HEK293T (cell line): Measurements from ENCODE around the gene ARID2.

ENCODE experiments used
- BHLHE40 ChIP-seq: fragments of 450-650 bp; IDR thresholded peaks from 2 replicates; pipeline ENCODE4 v1.6.1; 2016; ENCODE audit warnings: mild to moderate bottlenecking, moderate library complexity, borderline replicate concordance
- CTBP1 ChIP-seq: fragments of 450-650 bp; IDR thresholded peaks from 2 replicates; pipeline ENCODE4 v1.6.1; 2016; ENCODE audit warnings: borderline replicate concordance
- ELF4 ChIP-seq: fragments of 450-650 bp; IDR thresholded peaks from 2 replicates; pipeline ENCODE4 v1.6.1; 2017; ENCODE audit warnings: antibody characterized with exemption
- FOXA1 ChIP-seq: fragments of 450-650 bp; IDR thresholded peaks from 2 replicates; pipeline ENCODE4 v1.6.1; 2016; ENCODE audit warnings: mild to moderate bottlenecking
- FOXM1 ChIP-seq: fragments of 450-650 bp; IDR thresholded peaks from 2 replicates; pipeline ENCODE4 v1.6.1; 2017; ENCODE audit warnings: mild to moderate bottlenecking, borderline replicate concordance
- LEF1 ChIP-seq: fragments of 450-650 bp; IDR thresholded peaks from 2 replicates; pipeline ENCODE4 v1.6.1; 2017; ENCODE audit warnings: mild to moderate bottlenecking, borderline replicate concordance
- PKNOX1 ChIP-seq: fragments of 450-650 bp; IDR thresholded peaks from 2 replicates; pipeline ENCODE4 v1.6.1; 2016
- SP1 ChIP-seq: fragments of 450-650 bp; IDR thresholded peaks from 2 replicates; pipeline ENCODE4 v1.6.1; 2017
- SUZ12 ChIP-seq: fragments of 450-650 bp; IDR thresholded peaks from 2 replicates; pipeline ENCODE4 v1.6.1; 2016; ENCODE audit warnings: mild to moderate bottlenecking
- TARDBP ChIP-seq: fragments of 450-650 bp; IDR thresholded peaks from 2 replicates; pipeline ENCODE4 v1.6.1; 2016
- ZNF384 ChIP-seq: fragments of 450-650 bp; IDR thresholded peaks from 2 replicates; pipeline ENCODE4 v1.6.1; 2016

GRCh38 chr12:45833401-45833800 lies 103.9 kb downstream of the ARID2 start:
- TF ChIP-seq FOXA1: no peak
- TF ChIP-seq CTBP1: no peak
- TF ChIP-seq FOXM1: no peak
- no peak for TF ChIP-seq BHLHE40
- no peak for TF ChIP-seq SP1
- no peak for TF ChIP-seq SUZ12
- TF ChIP-seq ELF4: no peak
- no peak for TF ChIP-seq TARDBP
- no peak for TF ChIP-seq LEF1
- TF ChIP-seq PKNOX1: no peak
- no peak for TF ChIP-seq ZNF384
